Kidney epithelial cell (primary cell): ENCODE measurements around the gene GGN. TPM values are rescaled to one million over a fixed set of nuclear protein-coding genes. Genes with fewer than 3 reads are reported as not detected.
"Not testable (repeated sequence)": the region's sequence is repeated elsewhere in the genome, so short reads cannot be mapped to it uniquely, and the experiment has no call there.

Source experiments
- DNase-seq: peaks from one replicate; pipeline ENCODE4 v3.0.0-alpha.2; 2010; ENCODE audit warnings: low read depth
- H3K27me3 ChIP-seq: 2 replicates; pipeline ENCODE4 v1.6.0; 2011; ENCODE audit warnings: low read length; ENCODE audit not compliant: control insufficient read depth, insufficient read depth
- H3K36me3 ChIP-seq: 2 replicates; pipeline ENCODE4 v1.5.1; 2011; ENCODE audit warnings: low read length; ENCODE audit not compliant: control insufficient read depth, insufficient read depth
- H3K4me3 ChIP-seq: 2 replicates; pipeline ENCODE4 v1.5.1; 2011; ENCODE audit warnings: low read depth, mild to moderate bottlenecking, control low read depth, low read length
- total RNA-seq: library from RNA; depleted of rRNA; stranded (reverse); fragments of >200 nt; gene quantifications from 2 replicates; pipeline ENCODE4 v1.2.3, GENCODE V29; 2015
- TF ChIP-seq, protein P1 (sequence below): IDR thresholded peaks from 2 replicates; pipeline ENCODE4 v1.5.1; 2011; ENCODE audit warnings: mild to moderate bottlenecking, moderate library complexity, low read length, control low read depth, inconsistent platforms; ENCODE audit not compliant: insufficient read depth, poor library complexity, severe bottlenecking

Gene GGN
- total RNA-seq, 1 donor from 2014 or later: 1.4 TPM

GRCh38 chr19:38412961-38413360 lies 25.1 kb upstream of the GGN start:
- TF ChIP-seq, protein P1, sequence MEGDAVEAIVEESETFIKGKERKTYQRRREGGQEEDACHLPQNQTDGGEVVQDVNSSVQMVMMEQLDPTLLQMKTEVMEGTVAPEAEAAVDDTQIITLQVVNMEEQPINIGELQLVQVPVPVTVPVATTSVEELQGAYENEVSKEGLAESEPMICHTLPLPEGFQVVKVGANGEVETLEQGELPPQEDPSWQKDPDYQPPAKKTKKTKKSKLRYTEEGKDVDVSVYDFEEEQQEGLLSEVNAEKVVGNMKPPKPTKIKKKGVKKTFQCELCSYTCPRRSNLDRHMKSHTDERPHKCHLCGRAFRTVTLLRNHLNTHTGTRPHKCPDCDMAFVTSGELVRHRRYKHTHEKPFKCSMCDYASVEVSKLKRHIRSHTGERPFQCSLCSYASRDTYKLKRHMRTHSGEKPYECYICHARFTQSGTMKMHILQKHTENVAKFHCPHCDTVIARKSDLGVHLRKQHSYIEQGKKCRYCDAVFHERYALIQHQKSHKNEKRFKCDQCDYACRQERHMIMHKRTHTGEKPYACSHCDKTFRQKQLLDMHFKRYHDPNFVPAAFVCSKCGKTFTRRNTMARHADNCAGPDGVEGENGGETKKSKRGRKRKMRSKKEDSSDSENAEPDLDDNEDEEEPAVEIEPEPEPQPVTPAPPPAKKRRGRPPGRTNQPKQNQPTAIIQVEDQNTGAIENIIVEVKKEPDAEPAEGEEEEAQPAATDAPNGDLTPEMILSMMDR: no peak

GRCh38 chr19:38412491-38412890 lies 24.7 kb upstream of the GGN start:
- no peak overlapping the region for H3K4me3 ChIP-seq
- H3K27me3 ChIP-seq: peaks cover 18% of the 10 kb centered on the region
- no peaks in the 10 kb centered on the region for H3K36me3 ChIP-seq
- no peak for DNase-seq
- TF ChIP-seq, protein P1: no peak

More at GRCh38 chr19:38412961-38413360, 25.1 kb upstream of the GGN start:
- Histone ChIP-seq H3K27me3 (peaks cover 22% of the 10 kb centered on the region), H3K4me3 (no peak overlapping the region), H3K36me3 (no peaks in the 10 kb centered on the region)
- DNase-seq: no peak

- H3K27me3 ChIP-seq: peaks cover 12% of the 10 kb centered on the region
- not testable (repeated sequence) for H3K36me3 ChIP-seq, DNase-seq, H3K4me3 ChIP-seq
Observed at GRCh38 chr19:38411898-38412297, 24.1 kb upstream of the GGN start.

DNA sequence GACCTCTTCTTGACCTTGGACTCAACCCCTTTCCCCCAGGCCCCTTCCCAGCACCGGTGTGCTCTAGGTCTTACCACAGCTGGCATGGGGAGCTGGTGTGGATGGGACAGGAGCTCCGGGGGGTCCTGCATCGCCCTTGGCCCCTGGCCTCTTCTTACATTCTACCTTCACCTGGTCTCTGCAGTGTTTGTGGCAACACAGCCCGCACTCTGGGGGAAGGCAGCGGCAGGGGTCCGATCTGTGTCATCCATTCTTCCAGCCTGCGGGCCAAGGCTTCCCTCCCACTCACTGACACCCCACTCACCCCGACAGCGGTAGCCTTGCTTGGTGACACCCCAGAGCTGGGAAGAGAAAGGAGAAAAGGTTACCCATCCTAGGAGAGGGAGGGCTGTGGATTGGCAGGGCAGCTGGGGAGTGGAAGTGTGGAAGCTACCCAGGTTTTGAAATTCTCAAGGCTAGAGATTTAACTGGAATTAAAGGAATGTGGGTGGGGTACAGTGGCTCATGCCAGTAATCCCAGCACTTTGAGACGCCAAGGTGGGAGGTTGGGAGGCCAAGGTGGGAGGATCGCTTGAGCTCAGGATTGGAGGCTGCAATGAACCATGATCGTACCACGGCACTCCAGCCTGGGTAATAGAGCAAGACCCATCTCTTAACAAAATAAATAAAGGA lies 23.3 kb upstream of the GGN start:
- H3K4me3 ChIP-seq: no peak overlapping the region
- no peak for DNase-seq
- TF ChIP-seq, protein P1: no peak

DNA sequence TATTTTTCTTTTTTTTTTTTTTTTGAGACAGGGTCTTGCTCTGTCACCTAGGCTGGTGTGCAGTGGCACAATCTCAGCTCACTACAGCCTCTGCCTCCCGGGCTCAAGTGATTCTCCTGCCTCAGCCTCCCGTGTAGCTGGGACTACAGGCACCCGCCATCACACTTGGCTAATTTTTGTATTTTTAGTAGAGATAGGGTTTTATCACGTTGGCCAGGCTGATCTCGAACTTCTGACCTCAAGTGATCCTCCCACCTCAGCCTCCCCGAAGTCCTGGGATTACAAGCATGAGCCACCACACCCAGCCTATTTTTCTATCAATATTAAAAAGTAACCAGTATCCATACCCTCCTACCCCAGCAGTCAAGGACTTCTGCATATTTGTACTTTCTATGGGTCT lies 22.6 kb upstream of the GGN start:
- H3K36me3 ChIP-seq, DNase-seq, H3K4me3 ChIP-seq: not testable (repeated sequence)
- peaks cover 11% of the 10 kb centered on the region for H3K27me3 ChIP-seq

More for the DNA sequence above, 23.3 kb upstream of the GGN start:
- H3K27me3 ChIP-seq: peaks cover 11% of the 10 kb centered on the region
- no peaks in the 10 kb centered on the region for H3K36me3 ChIP-seq

GRCh38 chr19:38409631-38410133 lies 21.8 kb upstream of the GGN start:
- Histone ChIP-seq H3K27me3 (peaks cover 11% of the 10 kb centered on the region), H3K36me3 (no peaks in the 10 kb centered on the region), H3K4me3 (no peak overlapping the region)
- TF ChIP-seq, protein P1: no peak
- no peak for DNase-seq

- H3K36me3 ChIP-seq: no peaks in the 10 kb centered on the region
- H3K27me3 ChIP-seq: no peaks in the 10 kb centered on the region
- TF ChIP-seq, protein P1: no peak
- H3K4me3 ChIP-seq: no peak overlapping the region
- no peak for DNase-seq
Observed at GRCh38 chr19:38405276-38405675, 17.4 kb upstream of the GGN start.
